Muscle of leg (tissue), 11 donors: ENCODE data around the gene GALNT17. TPM values are rescaled to one million over a fixed set of nuclear protein-coding genes. Genes with fewer than 3 reads are reported as not detected.
"Not testable (repeated sequence)": the region's sequence is repeated elsewhere in the genome, so short reads cannot be mapped to it uniquely, and the experiment has no call there.

Experiments used
- DNase-seq: peaks from one replicate; pipeline ENCODE4 v3.0.0; 2013
- H3K27ac ChIP-seq: one replicate; pipeline ENCODE4 v1.5.1; 2013; ENCODE audit warnings: mild to moderate bottlenecking, low read length, control low read depth
- H3K27me3 ChIP-seq: one replicate; pipeline ENCODE4 v1.6.1; 2013; ENCODE audit warnings: low read length; ENCODE audit not compliant: control insufficient read depth, insufficient read depth
- H3K36me3 ChIP-seq: one replicate; pipeline ENCODE4 v1.6.1; 2013; ENCODE audit warnings: low read length; ENCODE audit not compliant: control insufficient read depth, insufficient read depth
- H3K4me1 ChIP-seq: one replicate; pipeline ENCODE4 v1.6.1; 2013; ENCODE audit warnings: low read length; ENCODE audit not compliant: control insufficient read depth, insufficient read depth
- H3K4me3 ChIP-seq: one replicate; pipeline ENCODE4 v1.5.1; 2013; ENCODE audit warnings: low read length, control low read depth
- H3K9me3 ChIP-seq: replicated peaks from 2 replicates; pipeline ENCODE4 v1.6.1; 2013; ENCODE audit warnings: low read depth, low read length; ENCODE audit not compliant: control insufficient read depth
- WGBS: methylation state at CpG from one replicate; pipeline ENCODE4 v1.1.5; 2013; ENCODE audit warnings: missing lambda C conversion rate; ENCODE audit not compliant: insufficient coverage; 5-methylcytosine and 5-hydroxymethylcytosine counted together
- polyA plus RNA-seq, 8 donors: library from polyadenylated mRNA; unstranded; fragments of 120-200 nt; gene quantifications; one replicate each; pipeline versions ENCODE4 v1.2.1 to v1.2.3, GENCODE V29; 2013; ENCODE audit warnings: inconsistent platforms in 1 of 8, low replicate concordance in 1 of 8; ENCODE audit not compliant: insufficient read length in 8 of 8, insufficient read depth in 1 of 8
- total RNA-seq: library from RNA; stranded (reverse); fragments of 120-200 nt; gene quantifications from one replicate; pipeline ENCODE4 v1.2.4, GENCODE V29; 2013

Gene GALNT17
- total and polyA plus RNA-seq, 9 donors, result 22.5 to 40.0 (median 29.5) TPM

- Histone ChIP-seq H3K27me3 (no peaks in the 10 kb centered on the region), H3K4me3 (no peak overlapping the region), H3K27ac (no peak overlapping the region), H3K36me3 (no peaks in the 10 kb centered on the region), H3K4me1 (no peaks in the 10 kb centered on the region), H3K9me3 (no peaks in the 10 kb centered on the region)
- DNase-seq, result no peak
- WGBS, result no CpG with 5 or more reads among the region's 12 CpGs
These were observed 507.6 kb downstream of the GALNT17 start for GRCh38 chr7:71639382-71640085.

- not testable (repeated sequence) for H3K4me1 ChIP-seq, H3K4me3 ChIP-seq, H3K27ac ChIP-seq, H3K27me3 ChIP-seq, H3K36me3 ChIP-seq, DNase-seq, H3K9me3 ChIP-seq
- WGBS, result 96% methylated on average over 4 of the region's 9 CpGs
These were observed 511.1 kb downstream of the GALNT17 start for GRCh38 chr7:71643031-71643430.

- Histone ChIP-seq H3K36me3 (no peaks in the 10 kb centered on the region), H3K27me3 (peaks cover 2% of the 10 kb centered on the region), H3K9me3 (peaks cover 15% of the 10 kb centered on the region), H3K4me1 (no peaks in the 10 kb centered on the region), H3K4me3 (no peak overlapping the region), H3K27ac (no peak overlapping the region)
- DNase-seq, result no peak
- 67% methylated on average over 1 of the region's 4 CpGs for WGBS
These were observed 513.9 kb downstream of the GALNT17 start for GRCh38 chr7:71645836-71646235.

GRCh38 chr7:71649812-71650211 lies 517.9 kb downstream of the GALNT17 start:
- DNase-seq, result no peak
- peaks cover 15% of the 10 kb centered on the region for H3K9me3 ChIP-seq
- H3K27ac ChIP-seq, result no peak overlapping the region
- H3K4me3 ChIP-seq, result no peak overlapping the region
- no peaks in the 10 kb centered on the region for H3K4me1 ChIP-seq
- peaks cover 2% of the 10 kb centered on the region for H3K27me3 ChIP-seq
- H3K36me3 ChIP-seq, result no peaks in the 10 kb centered on the region
- WGBS, result no CpG with 5 or more reads among the region's 1 CpG

GRCh38 chr7:71650653-71651337 lies 518.9 kb downstream of the GALNT17 start:
- Histone ChIP-seq H3K4me3 (no peak overlapping the region), H3K27ac (no peak overlapping the region), H3K36me3 (no peaks in the 10 kb centered on the region), H3K9me3 (peaks cover 15% of the 10 kb centered on the region), H3K27me3 (peaks cover 2% of the 10 kb centered on the region), H3K4me1 (no peaks in the 10 kb centered on the region)
- 71% methylated on average over 1 of the region's 2 CpGs for WGBS
- DNase-seq, result no peak

- 86% methylated on average over 5 of the region's 8 CpGs for WGBS
- no peaks in the 10 kb centered on the region for H3K36me3 ChIP-seq
- H3K27me3 ChIP-seq, result peaks cover 2% of the 10 kb centered on the region
- DNase-seq, result no peak
- H3K27ac ChIP-seq, result no peak overlapping the region
- no peak overlapping the region for H3K4me3 ChIP-seq
- peaks cover 15% of the 10 kb centered on the region for H3K9me3 ChIP-seq
- no peaks in the 10 kb centered on the region for H3K4me1 ChIP-seq
These were observed 520.6 kb downstream of the GALNT17 start for GRCh38 chr7:71652510-71652909.

GRCh38 chr7:71657386-71657785 lies 525.4 kb downstream of the GALNT17 start:
- no peaks in the 10 kb centered on the region for H3K4me1 ChIP-seq
- WGBS, result no CpG with 5 or more reads among the region's 1 CpG
- H3K27me3 ChIP-seq, result no peaks in the 10 kb centered on the region

GRCh38 chr7:71659622-71660021 lies 527.7 kb downstream of the GALNT17 start:
- no peak for DNase-seq
- 83% methylated on average over 1 of the region's 2 CpGs for WGBS
- no peaks in the 10 kb centered on the region for H3K4me1 ChIP-seq
- H3K9me3 ChIP-seq, result peaks cover 2% of the 10 kb centered on the region
- no peaks in the 10 kb centered on the region for H3K27me3 ChIP-seq
- H3K4me3 ChIP-seq, result no peak overlapping the region
- H3K27ac ChIP-seq, result no peak overlapping the region
- no peaks in the 10 kb centered on the region for H3K36me3 ChIP-seq

More at GRCh38 chr7:71657386-71657785, 525.4 kb downstream of the GALNT17 start:
- Histone ChIP-seq H3K4me3 (no peak overlapping the region), H3K27ac (no peak overlapping the region), H3K36me3 (no peaks in the 10 kb centered on the region), H3K9me3 (no peaks in the 10 kb centered on the region)
- DNase-seq, result no peak

GRCh38 chr7:71661671-71662224 lies 529.8 kb downstream of the GALNT17 start:
- Histone ChIP-seq H3K4me3 (no peak overlapping the region), H3K36me3 (no peaks in the 10 kb centered on the region), H3K27me3 (no peaks in the 10 kb centered on the region), H3K4me1 (no peaks in the 10 kb centered on the region), H3K9me3 (peaks cover 2% of the 10 kb centered on the region), H3K27ac (no peak overlapping the region)
- no peak for DNase-seq
- 100% methylated on average over 1 of the region's 1 CpG for WGBS

- H3K27me3 ChIP-seq, result no peaks in the 10 kb centered on the region
- peaks cover 2% of the 10 kb centered on the region for H3K9me3 ChIP-seq
- no peak overlapping the region for H3K4me3 ChIP-seq
- no peak for DNase-seq
- H3K36me3 ChIP-seq, result no peaks in the 10 kb centered on the region
- H3K4me1 ChIP-seq, result no peaks in the 10 kb centered on the region
- H3K27ac ChIP-seq, result no peak overlapping the region
- WGBS, result no CpG with 5 or more reads among the region's 3 CpGs
These were observed 533.8 kb downstream of the GALNT17 start for GRCh38 chr7:71665716-71666115.
